ENCODE results near the gene APOBEC3G. TPM values are rescaled to one million over a fixed set of nuclear protein-coding genes. Genes with fewer than 3 reads are reported as not detected.

Gene APOBEC3G
- total and polyA plus RNA-seq, 10 of the 15 experiments (the other 5 are each of a cell fraction or from before 2014, with no cell fraction given): 103 to 232 (median 152) TPM

DNA sequence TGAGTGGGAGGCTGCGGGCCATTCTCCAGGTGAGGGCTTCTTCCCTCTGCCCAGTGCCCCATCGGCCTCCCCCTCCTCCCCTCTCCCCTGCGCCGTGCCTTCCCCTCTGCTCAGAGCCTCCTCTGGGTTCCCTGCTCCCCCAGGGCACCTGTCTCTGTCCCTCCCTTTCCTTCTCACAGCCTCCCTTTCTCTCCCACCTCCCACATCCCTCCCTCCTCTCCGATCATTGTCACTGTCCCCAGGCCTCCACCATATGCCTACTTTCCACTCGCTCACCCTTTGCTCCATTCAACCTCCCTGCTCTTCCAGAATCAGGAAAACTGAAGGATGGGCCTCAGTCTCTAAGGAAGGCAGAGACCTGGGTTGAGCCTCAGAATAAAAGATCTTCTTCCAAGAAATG lies 10.0 kb downstream of the APOBEC3G start:
- in situ Hi-C loops (cut with MboI): no loop called here
- Histone ChIP-seq H3K27me3 (replicated peaks in 1 of 2; ENCODE audit: control insufficient read depth in 2 of 2, insufficient read depth in 2 of 2, low read length in 1 of 2) (no peaks in the 10 kb centered on the region), H3K9me3 (replicated peaks; ENCODE audit: control insufficient read depth, insufficient read depth, low read length) (no peaks in the 10 kb centered on the region), H3K4me3 (no peak overlapping the region), H3K79me2 (ENCODE audit: control insufficient read depth, insufficient read depth, low read length) (no peaks in the 10 kb centered on the region), H3K27ac (ENCODE audit: control insufficient read depth, insufficient read depth) (no peak overlapping the region), H3K4me2 (ENCODE audit: control insufficient read depth, insufficient read depth) (no peak overlapping the region), H3K36me3 (ENCODE audit: control insufficient read depth in 2 of 2, insufficient read depth in 2 of 2, low read length in 1 of 2) (peaks cover 1 to 6% of the 10 kb centered on the region in 2 experiments; a peak in 2 of 4 replicates), H3K9ac (ENCODE audit: control insufficient read depth, insufficient read depth, low read length) (no peak overlapping the region), H4K20me1 (ENCODE audit: control insufficient read depth, insufficient read depth) (no peaks in the 10 kb centered on the region), H2AFZ (ENCODE audit: control insufficient read depth, low read depth, low read length) (no peak overlapping the region), H3K4me1 (ENCODE audit: control insufficient read depth, insufficient read depth, low read length) (peaks cover 21% of the 10 kb centered on the region)
- intact Hi-C loops (cut with micrococcal nuclease; ENCODE audit: unreplicated experiment): no loop called here
- ChIA-PET RAD21 (ENCODE audit: unreplicated experiment) (no interaction called here), CTCF (no interaction called here), SMC1A (ENCODE audit: uncharacterized antibody, unreplicated experiment) (no interaction called here), POLR2A (no interaction called here)
- FAIRE-seq (no peak), DNase-seq (ENCODE audit: low read depth, low spot score) (no peak), ATAC-seq (no peak)
- 97% methylated on average over 3 of the region's 6 CpGs for WGBS (ENCODE audit: insufficient coverage, insufficient replicate concordance, low lambda C conversion rate, missing lambda C conversion rate)
- no peak for TF ChIP-seq ESRRA (IDR thresholded peaks at IDR 0.05; ENCODE audit: low read length)
- no peak for TF ChIP-seq EGR1 (IDR thresholded peaks at IDR 0.05; ENCODE audit: borderline replicate concordance in 1 of 2, low read depth in 2 of 2, low read length in 2 of 2)
- no peak for TF ChIP-seq PAX5 (IDR thresholded peaks at IDR 0.05; ENCODE audit: borderline replicate concordance, low read depth, low read length)
- TF ChIP-seq CREB1 (IDR thresholded peaks at IDR 0.05; ENCODE audit: low read depth): no peak
- TF ChIP-seq, protein P1, sequence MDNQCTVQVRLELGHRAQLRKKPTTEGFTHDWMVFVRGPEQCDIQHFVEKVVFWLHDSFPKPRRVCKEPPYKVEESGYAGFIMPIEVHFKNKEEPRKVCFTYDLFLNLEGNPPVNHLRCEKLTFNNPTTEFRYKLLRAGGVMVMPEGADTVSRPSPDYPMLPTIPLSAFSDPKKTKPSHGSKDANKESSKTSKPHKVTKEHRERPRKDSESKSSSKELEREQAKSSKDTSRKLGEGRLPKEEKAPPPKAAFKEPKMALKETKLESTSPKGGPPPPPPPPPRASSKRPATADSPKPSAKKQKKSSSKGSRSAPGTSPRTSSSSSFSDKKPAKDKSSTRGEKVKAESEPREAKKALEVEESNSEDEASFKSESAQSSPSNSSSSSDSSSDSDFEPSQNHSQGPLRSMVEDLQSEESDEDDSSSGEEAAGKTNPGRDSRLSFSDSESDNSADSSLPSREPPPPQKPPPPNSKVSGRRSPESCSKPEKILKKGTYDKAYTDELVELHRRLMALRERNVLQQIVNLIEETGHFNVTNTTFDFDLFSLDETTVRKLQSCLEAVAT (IDR thresholded peaks at IDR 0.05): no peak
- TF ChIP-seq, protein P2, sequence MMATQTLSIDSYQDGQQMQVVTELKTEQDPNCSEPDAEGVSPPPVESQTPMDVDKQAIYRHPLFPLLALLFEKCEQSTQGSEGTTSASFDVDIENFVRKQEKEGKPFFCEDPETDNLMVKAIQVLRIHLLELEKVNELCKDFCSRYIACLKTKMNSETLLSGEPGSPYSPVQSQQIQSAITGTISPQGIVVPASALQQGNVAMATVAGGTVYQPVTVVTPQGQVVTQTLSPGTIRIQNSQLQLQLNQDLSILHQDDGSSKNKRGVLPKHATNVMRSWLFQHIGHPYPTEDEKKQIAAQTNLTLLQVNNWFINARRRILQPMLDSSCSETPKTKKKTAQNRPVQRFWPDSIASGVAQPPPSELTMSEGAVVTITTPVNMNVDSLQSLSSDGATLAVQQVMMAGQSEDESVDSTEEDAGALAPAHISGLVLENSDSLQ (IDR thresholded peaks at IDR 0.05): no peak
- no peak for TF ChIP-seq MEF2B (IDR thresholded peaks at IDR 0.05; ENCODE audit: partially characterized antibody, poor library complexity, severe bottlenecking)
- TF ChIP-seq, protein P3, sequence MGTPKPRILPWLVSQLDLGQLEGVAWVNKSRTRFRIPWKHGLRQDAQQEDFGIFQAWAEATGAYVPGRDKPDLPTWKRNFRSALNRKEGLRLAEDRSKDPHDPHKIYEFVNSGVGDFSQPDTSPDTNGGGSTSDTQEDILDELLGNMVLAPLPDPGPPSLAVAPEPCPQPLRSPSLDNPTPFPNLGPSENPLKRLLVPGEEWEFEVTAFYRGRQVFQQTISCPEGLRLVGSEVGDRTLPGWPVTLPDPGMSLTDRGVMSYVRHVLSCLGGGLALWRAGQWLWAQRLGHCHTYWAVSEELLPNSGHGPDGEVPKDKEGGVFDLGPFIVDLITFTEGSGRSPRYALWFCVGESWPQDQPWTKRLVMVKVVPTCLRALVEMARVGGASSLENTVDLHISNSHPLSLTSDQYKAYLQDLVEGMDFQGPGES (IDR thresholded peaks at IDR 0.05): no peak
- TF ChIP-seq SIN3A (IDR thresholded peaks at IDR 0.05; ENCODE audit: low read depth, low read length): no peak
- TF ChIP-seq, protein P4, sequence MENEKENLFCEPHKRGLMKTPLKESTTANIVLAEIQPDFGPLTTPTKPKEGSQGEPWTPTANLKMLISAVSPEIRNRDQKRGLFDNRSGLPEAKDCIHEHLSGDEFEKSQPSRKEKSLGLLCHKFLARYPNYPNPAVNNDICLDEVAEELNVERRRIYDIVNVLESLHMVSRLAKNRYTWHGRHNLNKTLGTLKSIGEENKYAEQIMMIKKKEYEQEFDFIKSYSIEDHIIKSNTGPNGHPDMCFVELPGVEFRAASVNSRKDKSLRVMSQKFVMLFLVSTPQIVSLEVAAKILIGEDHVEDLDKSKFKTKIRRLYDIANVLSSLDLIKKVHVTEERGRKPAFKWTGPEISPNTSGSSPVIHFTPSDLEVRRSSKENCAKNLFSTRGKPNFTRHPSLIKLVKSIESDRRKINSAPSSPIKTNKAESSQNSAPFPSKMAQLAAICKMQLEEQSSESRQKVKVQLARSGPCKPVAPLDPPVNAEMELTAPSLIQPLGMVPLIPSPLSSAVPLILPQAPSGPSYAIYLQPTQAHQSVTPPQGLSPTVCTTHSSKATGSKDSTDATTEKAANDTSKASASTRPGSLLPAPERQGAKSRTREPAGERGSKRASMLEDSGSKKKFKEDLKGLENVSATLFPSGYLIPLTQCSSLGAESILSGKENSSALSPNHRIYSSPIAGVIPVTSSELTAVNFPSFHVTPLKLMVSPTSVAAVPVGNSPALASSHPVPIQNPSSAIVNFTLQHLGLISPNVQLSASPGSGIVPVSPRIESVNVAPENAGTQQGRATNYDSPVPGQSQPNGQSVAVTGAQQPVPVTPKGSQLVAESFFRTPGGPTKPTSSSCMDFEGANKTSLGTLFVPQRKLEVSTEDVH (IDR thresholded peaks at IDR 0.05; ENCODE audit: low read depth, partially characterized antibody): no peak
- no peak for TF ChIP-seq FOXM1 (IDR thresholded peaks at IDR 0.05; ENCODE audit: low read depth, low read length)
- TF ChIP-seq, protein P5, sequence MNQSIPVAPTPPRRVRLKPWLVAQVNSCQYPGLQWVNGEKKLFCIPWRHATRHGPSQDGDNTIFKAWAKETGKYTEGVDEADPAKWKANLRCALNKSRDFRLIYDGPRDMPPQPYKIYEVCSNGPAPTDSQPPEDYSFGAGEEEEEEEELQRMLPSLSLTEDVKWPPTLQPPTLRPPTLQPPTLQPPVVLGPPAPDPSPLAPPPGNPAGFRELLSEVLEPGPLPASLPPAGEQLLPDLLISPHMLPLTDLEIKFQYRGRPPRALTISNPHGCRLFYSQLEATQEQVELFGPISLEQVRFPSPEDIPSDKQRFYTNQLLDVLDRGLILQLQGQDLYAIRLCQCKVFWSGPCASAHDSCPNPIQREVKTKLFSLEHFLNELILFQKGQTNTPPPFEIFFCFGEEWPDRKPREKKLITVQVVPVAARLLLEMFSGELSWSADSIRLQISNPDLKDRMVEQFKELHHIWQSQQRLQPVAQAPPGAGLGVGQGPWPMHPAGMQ (IDR thresholded peaks at IDR 0.05; ENCODE audit: borderline replicate concordance): no peak
- no peak for TF ChIP-seq NR2C1 (IDR thresholded peaks at IDR 0.05)
- no peak for TF ChIP-seq NR2F1 (conservative IDR thresholded peaks at IDR 0.05)
- TF ChIP-seq RCOR1 (conservative IDR thresholded peaks at IDR 0.05; ENCODE audit: low read depth, low read length): no peak
- no peak for TF ChIP-seq JUND (IDR thresholded peaks at IDR 0.05; ENCODE audit: low read depth, low read length)
- BruUV-seq (replicated peaks): no TSS peak
